B cell (primary cell): ENCODE data around the gene PPP4R3A. TPM values are rescaled to one million over a fixed set of nuclear protein-coding genes. Genes with fewer than 3 reads are reported as not detected.

Source experiments
- ATAC-seq: fragments of 200-7000 bp; cut with Tn5 transposase; one replicate; pipeline ENCODE4 v1.10.0; 2021; ENCODE audit warnings: low read depth, mild to moderate bottlenecking, moderate number of reproducible peaks, moderate library complexity
- CTCF ChIA-PET: fragments of 350-600 bp; sonication (Branson Sonifier 250); formaldehyde crosslinking; loops from one replicate; lab custom pipeline; 2021; ENCODE audit warnings: antibody characterized with exemption, inconsistent platforms; lab: Charles Lee
- POLR2A ChIA-PET: fragments of 350-600 bp; sonication (Branson Sonifier 250); formaldehyde crosslinking; loops from one replicate; lab custom pipeline; 2021; ENCODE audit warnings: antibody characterized with exemption; lab: Charles Lee
- DNase-seq: peaks from one replicate; pipeline ENCODE4 v3.0.0; 2013
- H2AFZ ChIP-seq: 2 replicates; pipeline ENCODE4 v1.6.1; 2012; ENCODE audit warnings: mild to moderate bottlenecking, low read depth, low read length; ENCODE audit not compliant: insufficient read depth, poor library complexity, severe bottlenecking
- H3K27ac ChIP-seq, 2 donors: 1 replicate in 1 of 2; 2 replicates in 1 of 2; pipeline ENCODE4 v1.5.1; 2012 to 2013; ENCODE audit warnings: low read length in 2 of 2, mild to moderate bottlenecking in 2 of 2, moderate library complexity in 1 of 2
- H3K27me3 ChIP-seq, 4 experiments: fragments of 200-600 bp in 1 of 4; sonication (generic) in 1 of 4; replicated peaks in 1 of 4; 1 replicate in 2 of 4; 2 replicates in 2 of 4; pipeline versions ENCODE4 v1.6.1 to v1.7.0; 2013 to 2016; ENCODE audit warnings: low read length in 3 of 4, mild to moderate bottlenecking in 2 of 4, mixed read lengths in 1 of 4, moderate library complexity in 1 of 4; ENCODE audit not compliant: insufficient read depth in 4 of 4, control insufficient read depth in 3 of 4; ENCODE audit errors: control extremely low read depth in 1 of 4
- H3K36me3 ChIP-seq, 2 experiments: replicated peaks in 1 of 2; 1 replicate in 1 of 2; 2 replicates in 1 of 2; pipeline versions ENCODE4 v1.6.1 to v1.7.1; 2013; ENCODE audit warnings: low read length in 1 of 2; ENCODE audit not compliant: insufficient read depth in 2 of 2, control insufficient read depth in 1 of 2; ENCODE audit errors: control extremely low read depth in 1 of 2, extremely low read depth in 1 of 2
- H3K4me1 ChIP-seq, 2 donors: fragments of 200-600 bp in 1 of 2; sonication (generic) in 1 of 2; 1 replicate in 1 of 2; 2 replicates in 1 of 2; pipeline versions ENCODE4 v1.5.1 to v1.6.1; 2013 to 2017; ENCODE audit warnings: low read length in 2 of 2; ENCODE audit not compliant: control insufficient read depth in 2 of 2, insufficient read depth in 2 of 2
- H3K4me2 ChIP-seq: replicated peaks from 2 replicates; pipeline ENCODE3; 2012; ENCODE audit warnings: mild to moderate bottlenecking, low read depth, low read length; ENCODE audit not compliant: poor library complexity, severe bottlenecking
- H3K4me3 ChIP-seq, 5 experiments: fragments of 200-600 bp in 1 of 5; sonication (generic) in 1 of 5; 1 replicate in 3 of 5; 2 replicates in 2 of 5; pipeline versions ENCODE4 v1.5.1 to v1.7.0; 2011 to 2016; ENCODE audit warnings: low read length in 4 of 5, mild to moderate bottlenecking in 4 of 5, low read depth in 2 of 5, control low read depth in 1 of 5, moderate library complexity in 1 of 5; ENCODE audit not compliant: insufficient read depth in 1 of 5; ENCODE audit errors: control extremely low read depth in 1 of 5, extremely low read depth in 1 of 5
- H3K79me2 ChIP-seq: fragments of 200-600 bp; sonication (generic); one replicate; pipeline ENCODE4 v1.6.0; 2016; ENCODE audit warnings: low read length; ENCODE audit not compliant: control insufficient read depth, insufficient read depth
- H3K9ac ChIP-seq: fragments of 200-600 bp; sonication (generic); 2 replicates; pipeline ENCODE4 v1.6.1; 2017; ENCODE audit warnings: mild to moderate bottlenecking, low read length, moderate library complexity
- H3K9me3 ChIP-seq, 3 donors: one replicate each; pipeline versions ENCODE4 v1.6.1 to v1.7.1; 2013; ENCODE audit warnings: low read length in 2 of 3; ENCODE audit not compliant: control insufficient read depth in 2 of 3, insufficient read depth in 1 of 3; ENCODE audit errors: control extremely low read depth in 1 of 3
- H4K20me1 ChIP-seq: 2 replicates; pipeline ENCODE4 v1.6.0; 2012; ENCODE audit warnings: mild to moderate bottlenecking, low read length; ENCODE audit not compliant: insufficient read depth, control insufficient read depth, poor library complexity, severe bottlenecking
- H3K27ac Mint-ChIP-seq: one replicate; pipeline ENCODE4 v1.8.0; 2021; ENCODE audit warnings: mixed read lengths
- H3K27me3 Mint-ChIP-seq: one replicate; pipeline ENCODE4 v1.8.0; 2021; ENCODE audit warnings: mixed read lengths
- H3K4me1 Mint-ChIP-seq: one replicate; pipeline ENCODE4 v1.8.0; 2021; ENCODE audit warnings: mixed read lengths
- H3K4me3 Mint-ChIP-seq: one replicate; pipeline ENCODE4 v1.8.0; 2021; ENCODE audit warnings: mixed read lengths
- H3K9me3 Mint-ChIP-seq: one replicate; pipeline ENCODE4 v1.8.0; 2022; ENCODE audit warnings: mixed read lengths; ENCODE audit not compliant: insufficient read depth
- CTCF ChIP-seq: fragments of 200-600 bp; IDR thresholded peaks from one replicate; pipeline ENCODE4 v1.8.0; 2022; ENCODE audit warnings: antibody characterized with exemption, mild to moderate bottlenecking
- EZH2 ChIP-seq: IDR thresholded peaks from 2 replicates; pipeline ENCODE4 v1.6.1; 2012; ENCODE audit warnings: borderline replicate concordance, low read depth, mild to moderate bottlenecking, moderate library complexity, low read length; ENCODE audit not compliant: insufficient read depth, poor library complexity, severe bottlenecking
- WGBS: methylation state at CpG from one replicate; pipeline ENCODE4 v1.1.5; 2013; ENCODE audit warnings: missing lambda C conversion rate; ENCODE audit not compliant: insufficient coverage; 5-methylcytosine and 5-hydroxymethylcytosine counted together
- intact Hi-C: fragments of 100-400 bp; cut with micrococcal nuclease; formaldehyde crosslinking; loops from one replicate; pipeline ENCODE4 v1.10.0; 2022
- polyA plus RNA-seq: library from polyadenylated mRNA; depleted of rRNA; stranded (reverse); fragments of >200 nt; gene quantifications from 2 replicates; pipeline ENCODE4 v1.2.3, GENCODE V29; 2012
- total RNA-seq, 2 donors: library from RNA; stranded (reverse); fragments of 120-200 nt in 1 of 2; gene quantifications; 1 replicate in 1 of 2; 2 replicates in 1 of 2; pipeline versions ENCODE4 v1.2.3 to v1.2.4, GENCODE V29; 2013 to 2022

The PPP4R3A gene
- total and polyA plus RNA-seq, 2 donors (not counting 1 experiment from before 2014, with no cell fraction given) = 80.6 to 189 TPM

- Mint-ChIP-seq H3K4me3 (no peak overlapping the region), H3K27me3 (no peaks in the 10 kb centered on the region), H3K9me3 (no peaks in the 10 kb centered on the region), H3K4me1 (no peaks in the 10 kb centered on the region), H3K27ac (no peak overlapping the region)
- H2AFZ ChIP-seq = no peak overlapping the region
- TF ChIP-seq EZH2 (no peak), CTCF (no peak)
- intact Hi-C loops = no loop called here
- ChIA-PET CTCF (interaction anchor here (0.6 to 1.0 kb wide), 2 partner anchors 293 to 433 kb away, joined by 3 read pairs; no protein-coding TSS in a partner anchor), POLR2A (no interaction called here)
- peaks cover 10% of the 10 kb centered on the region for H3K79me2 ChIP-seq
- DNase-seq (no peak), ATAC-seq (no peak)
- H3K4me1 ChIP-seq = no peaks in the 10 kb centered on the region
- H3K9me3 ChIP-seq = no peaks in the 10 kb centered on the region
- peaks cover 5 to 96% of the 10 kb centered on the region in 2 experiments for H3K36me3 ChIP-seq
- WGBS = 100% methylated on average over 1 of the region's 4 CpGs
- no peak overlapping the region for H3K9ac ChIP-seq
- H3K27ac ChIP-seq = no peak overlapping the region
- H4K20me1 ChIP-seq = peaks cover 18% of the 10 kb centered on the region
- H3K27me3 ChIP-seq = no peaks in the 10 kb centered on the region
- no peak overlapping the region for H3K4me2 ChIP-seq
- H3K4me3 ChIP-seq = no peak overlapping the region
Observed at GRCh38 chr14:91466192-91466591, 43.9 kb downstream of the PPP4R3A start.

- no peaks in the 10 kb centered on the region for H3K4me1 ChIP-seq
- no peak overlapping the region for H3K4me3 ChIP-seq
- peaks cover 0 to 94% of the 10 kb centered on the region in 2 experiments for H3K36me3 ChIP-seq
- ATAC-seq = no peak
- ChIA-PET POLR2A (no interaction called here), CTCF (no interaction called here)
- Mint-ChIP-seq H3K27ac (no peak overlapping the region), H3K4me3 (no peak overlapping the region), H3K27me3 (no peaks in the 10 kb centered on the region), H3K4me1 (no peaks in the 10 kb centered on the region), H3K9me3 (no peaks in the 10 kb centered on the region)
- H3K9me3 ChIP-seq = no peaks in the 10 kb centered on the region
- no peak for TF ChIP-seq EZH2
- no peak for TF ChIP-seq CTCF
- peaks cover 16% of the 10 kb centered on the region for H4K20me1 ChIP-seq
- H3K4me2 ChIP-seq = no peak overlapping the region
- no CpG with 5 or more reads among the region's 3 CpGs for WGBS
- H3K9ac ChIP-seq = no peak overlapping the region
- H3K79me2 ChIP-seq = no peaks in the 10 kb centered on the region
- intact Hi-C loops = no loop called here
- no peak overlapping the region for H2AFZ ChIP-seq
- no peak overlapping the region for H3K27ac ChIP-seq
- DNase-seq = no peak
- H3K27me3 ChIP-seq = no peaks in the 10 kb centered on the region
Observed at GRCh38 chr14:91464615-91465205, 45.4 kb downstream of the PPP4R3A start.
